Measurements from ENCODE around the gene GRAMD1B.

DNA sequence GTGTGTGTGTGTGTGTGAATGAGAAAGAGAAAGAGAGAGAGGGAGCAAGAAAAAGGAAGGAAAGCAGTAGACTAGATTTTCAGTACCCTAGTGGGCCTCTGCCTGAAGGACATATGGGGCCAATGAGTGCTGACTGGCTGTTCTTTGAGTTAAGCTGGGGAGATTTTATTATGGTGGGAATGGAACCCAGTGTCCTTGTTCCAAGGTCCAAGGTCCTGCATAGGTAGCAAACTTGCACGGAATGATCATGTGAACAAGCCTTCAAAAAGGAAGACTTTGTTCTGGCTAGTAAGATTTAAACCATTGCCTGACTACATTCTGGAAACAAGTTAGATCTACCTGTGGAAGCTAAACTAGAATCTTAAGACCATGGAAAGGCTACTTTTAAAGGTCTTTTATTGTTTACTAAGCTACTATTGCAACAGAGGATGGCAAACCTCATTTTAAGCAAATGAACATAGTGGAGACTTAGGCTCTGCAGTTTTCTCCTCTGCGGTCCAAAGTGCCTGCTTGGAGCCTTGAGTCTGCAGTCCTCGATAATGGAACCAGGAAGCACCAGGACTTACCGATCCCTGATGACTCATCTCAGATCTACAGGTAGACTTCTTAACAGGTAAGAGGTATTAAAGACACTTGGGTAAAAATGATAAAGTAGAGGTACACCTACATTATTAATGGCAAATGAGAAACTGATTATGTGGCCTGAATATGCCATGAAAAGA is 10.2 kb upstream of the GRAMD1B start:
- TF ChIP-seq, protein P1, sequence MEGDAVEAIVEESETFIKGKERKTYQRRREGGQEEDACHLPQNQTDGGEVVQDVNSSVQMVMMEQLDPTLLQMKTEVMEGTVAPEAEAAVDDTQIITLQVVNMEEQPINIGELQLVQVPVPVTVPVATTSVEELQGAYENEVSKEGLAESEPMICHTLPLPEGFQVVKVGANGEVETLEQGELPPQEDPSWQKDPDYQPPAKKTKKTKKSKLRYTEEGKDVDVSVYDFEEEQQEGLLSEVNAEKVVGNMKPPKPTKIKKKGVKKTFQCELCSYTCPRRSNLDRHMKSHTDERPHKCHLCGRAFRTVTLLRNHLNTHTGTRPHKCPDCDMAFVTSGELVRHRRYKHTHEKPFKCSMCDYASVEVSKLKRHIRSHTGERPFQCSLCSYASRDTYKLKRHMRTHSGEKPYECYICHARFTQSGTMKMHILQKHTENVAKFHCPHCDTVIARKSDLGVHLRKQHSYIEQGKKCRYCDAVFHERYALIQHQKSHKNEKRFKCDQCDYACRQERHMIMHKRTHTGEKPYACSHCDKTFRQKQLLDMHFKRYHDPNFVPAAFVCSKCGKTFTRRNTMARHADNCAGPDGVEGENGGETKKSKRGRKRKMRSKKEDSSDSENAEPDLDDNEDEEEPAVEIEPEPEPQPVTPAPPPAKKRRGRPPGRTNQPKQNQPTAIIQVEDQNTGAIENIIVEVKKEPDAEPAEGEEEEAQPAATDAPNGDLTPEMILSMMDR (IDR thresholded peaks at IDR 0.05) = no peak
- TF ChIP-seq POLR2A (IDR thresholded peaks at IDR 0.05) (no peak), POLR2AphosphoS5 (IDR thresholded peaks at IDR 0.05) (no peak), EP300 (IDR thresholded peaks at IDR 0.05) (no peak)
